Suppressor macrophage treated with lipopolysaccharide for 4 hours (primary cell): ENCODE data around the gene ARMC8.

ENCODE experiments used
- DNase-seq: peaks from one replicate; pipeline ENCODE4 v3.0.0-alpha.2; 2020

Gene ARMC8

DNA sequence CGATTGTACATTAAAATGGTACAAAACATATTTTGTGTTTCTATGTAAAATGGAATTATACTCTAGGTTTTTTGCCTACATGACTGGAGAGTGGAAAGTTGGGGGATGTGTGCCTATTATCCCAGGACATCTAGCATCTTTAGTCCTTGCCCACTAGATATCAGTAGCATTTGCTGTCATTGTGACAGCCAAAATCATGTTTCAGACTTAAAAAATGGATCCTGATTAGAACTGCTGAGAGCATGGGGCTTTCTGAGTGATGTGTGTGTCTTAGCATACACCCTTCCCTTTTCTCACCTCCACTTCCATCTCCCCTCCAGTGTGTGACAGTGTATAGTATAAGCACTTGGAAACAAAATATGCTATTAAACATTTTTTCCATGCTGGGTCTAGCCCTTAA, 13.3 kb downstream of the ARMC8 start:
- DNase-seq: no peak

DNA sequence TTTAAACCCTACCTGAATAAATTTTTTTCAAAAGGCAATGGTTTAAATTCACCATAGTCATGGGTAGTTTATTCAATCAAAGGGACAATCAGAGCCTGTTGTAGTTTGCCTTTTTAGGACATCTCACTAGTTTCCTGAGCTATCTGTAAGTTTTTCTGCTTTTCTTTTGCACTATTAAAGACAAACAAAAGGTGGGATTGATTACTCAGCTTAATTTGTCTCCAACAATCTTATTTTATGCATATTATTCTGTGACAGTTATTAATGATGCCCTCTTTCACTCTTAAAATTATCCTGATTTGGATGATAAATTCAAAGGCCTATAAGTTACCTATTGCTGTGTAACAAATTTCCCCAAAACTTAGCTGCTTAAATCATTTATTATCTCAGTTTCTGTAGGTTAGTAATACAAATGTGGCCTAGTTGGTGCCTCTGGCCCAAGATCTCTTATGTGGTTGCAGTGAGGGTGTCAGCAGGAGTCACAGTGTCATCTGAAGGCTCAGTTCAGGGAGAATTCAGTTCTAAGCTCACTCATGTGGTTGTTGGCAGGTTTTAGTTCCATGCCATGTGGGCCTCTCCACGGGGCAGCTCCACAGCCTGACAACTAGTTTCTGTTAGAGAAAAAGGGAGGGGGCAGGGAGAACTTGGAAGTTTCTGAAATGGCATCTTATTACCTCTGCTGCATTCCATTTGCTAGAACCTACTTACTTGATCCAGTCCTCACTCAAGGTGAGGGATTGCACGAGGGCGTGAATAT, 16.0 kb downstream of the ARMC8 start:
- no peak for DNase-seq

DNA sequence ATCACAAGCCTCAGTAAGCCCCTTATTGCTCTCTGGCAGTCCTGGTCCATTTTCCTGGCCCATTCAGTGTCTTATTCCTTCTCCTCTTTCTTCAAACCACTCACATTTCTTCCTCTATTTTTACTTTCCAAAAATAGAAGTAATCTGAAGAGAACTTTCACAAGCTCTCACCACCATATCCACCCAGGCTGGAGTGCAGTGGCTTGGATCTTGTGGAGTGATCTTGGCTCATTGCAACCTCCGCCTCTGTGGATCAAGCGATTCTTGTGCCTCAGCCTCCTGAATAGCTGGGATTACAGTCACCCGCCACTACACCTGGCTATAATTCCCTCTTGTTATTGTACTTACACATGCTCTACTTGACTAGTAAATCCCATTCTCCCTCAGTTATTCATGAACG, 16.8 kb downstream of the ARMC8 start:
- no peak for DNase-seq

DNA sequence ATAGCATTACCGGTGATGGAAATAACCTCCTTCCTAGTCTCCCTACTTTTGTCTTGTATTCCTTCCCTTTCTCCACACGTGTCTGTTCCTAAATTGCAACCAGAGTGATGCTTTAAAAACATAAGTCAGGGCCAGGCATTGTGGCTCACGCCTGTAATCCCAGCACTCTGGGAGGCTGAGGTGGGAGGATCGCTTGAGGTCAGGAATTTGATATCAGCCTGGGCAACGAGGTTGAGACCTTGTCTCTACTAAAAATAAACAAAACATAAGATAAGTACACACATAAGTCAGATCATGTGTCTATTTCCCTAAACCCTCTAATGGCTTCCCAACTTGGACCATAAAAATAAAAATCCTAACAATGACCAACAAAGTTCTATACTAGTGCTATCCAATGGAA, 18.4 kb downstream of the ARMC8 start:
- DNase-seq: no peak

DNA sequence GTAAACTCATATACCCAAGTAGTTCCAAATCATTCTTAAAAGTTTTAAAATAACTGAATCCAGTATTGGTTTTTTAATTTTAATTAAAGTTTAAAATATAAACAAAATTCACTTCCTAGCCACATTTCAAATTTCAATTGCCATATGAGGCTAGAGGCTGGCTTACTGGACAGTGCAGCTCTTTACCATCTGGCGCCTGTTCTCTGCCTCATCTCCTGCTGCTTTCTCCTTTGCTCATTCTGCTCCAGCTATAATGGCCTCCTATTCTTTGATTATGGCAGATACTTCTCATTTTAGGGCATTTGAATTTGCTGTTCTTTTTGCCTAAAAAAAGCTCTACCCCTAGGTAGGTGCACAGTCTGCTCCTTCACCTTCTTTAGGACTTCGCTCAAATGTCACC, 19.1 kb downstream of the ARMC8 start:
- DNase-seq: no peak

DNA sequence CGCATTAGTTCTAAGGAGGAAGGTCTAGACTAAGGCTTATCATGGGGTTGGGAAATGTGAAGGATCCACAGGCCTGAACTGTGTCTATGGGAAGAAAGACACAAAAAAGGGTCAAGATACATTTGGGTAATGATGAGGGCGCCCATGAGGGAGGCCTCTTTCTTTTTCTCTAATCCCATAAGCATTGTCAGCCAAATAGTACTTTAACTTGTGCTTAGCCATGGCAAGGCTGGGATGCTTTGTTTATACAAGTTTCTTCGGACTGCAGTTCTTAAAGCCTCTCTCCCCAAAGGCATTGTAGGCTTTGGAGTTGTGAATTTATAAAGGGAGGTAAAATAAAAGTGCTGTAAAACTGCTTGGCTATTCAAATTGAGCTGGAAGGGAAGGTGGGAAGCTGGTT, 23.4 kb downstream of the ARMC8 start:
- no peak for DNase-seq

DNA sequence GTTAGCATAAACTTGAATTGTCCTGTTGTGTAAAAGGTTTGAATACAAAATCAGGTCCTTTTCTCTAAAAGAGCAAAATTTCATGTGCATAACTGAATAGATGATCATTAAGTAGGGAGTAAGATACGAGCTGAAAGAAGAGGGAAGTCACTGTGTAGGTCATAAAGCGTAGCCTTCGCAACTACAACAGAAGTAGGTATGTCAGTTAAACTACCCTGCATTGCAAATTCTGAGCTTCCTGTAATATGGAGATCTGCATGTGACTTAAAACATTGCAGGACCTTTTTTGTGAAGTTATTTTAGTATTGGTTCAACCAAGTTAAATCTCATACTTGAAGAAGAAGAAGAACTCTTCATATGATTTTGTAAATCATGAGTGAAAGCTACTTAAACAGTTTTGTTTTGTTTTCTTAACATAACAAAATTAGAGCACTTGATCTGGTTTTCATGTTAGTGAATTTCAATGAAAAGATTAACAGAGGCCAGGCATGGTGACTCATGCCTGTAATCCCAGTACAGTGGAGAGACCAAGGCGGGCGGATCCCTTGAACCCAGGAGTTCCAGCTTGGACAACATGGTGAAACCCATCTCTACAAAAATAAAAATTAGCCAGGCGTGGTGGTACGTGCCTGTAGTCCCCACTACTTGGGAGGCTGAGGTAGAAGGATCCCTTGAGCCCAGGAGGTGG, 26.4 kb downstream of the ARMC8 start:
- peak; percentile 40 for DNase-seq

DNA sequence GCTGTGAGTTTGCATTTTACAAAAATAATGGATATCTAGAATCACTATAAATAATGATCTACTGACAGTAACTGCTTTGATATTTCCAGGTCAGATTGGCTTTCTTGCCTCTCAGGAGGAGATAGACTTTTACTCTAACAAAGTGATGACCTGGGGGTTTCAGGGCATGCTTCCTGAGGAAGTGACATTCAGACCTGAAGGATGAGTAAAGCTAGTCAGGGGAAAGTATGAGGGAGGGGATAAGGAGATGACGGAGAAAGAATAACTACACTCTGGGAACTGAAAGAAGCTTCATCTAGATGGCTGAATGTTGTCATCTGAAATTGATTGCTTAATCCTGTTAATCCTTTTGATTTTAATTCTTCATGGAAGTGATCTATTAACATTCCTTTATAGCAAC, 32.2 kb downstream of the ARMC8 start:
- DNase-seq: peak; percentile 84

DNA sequence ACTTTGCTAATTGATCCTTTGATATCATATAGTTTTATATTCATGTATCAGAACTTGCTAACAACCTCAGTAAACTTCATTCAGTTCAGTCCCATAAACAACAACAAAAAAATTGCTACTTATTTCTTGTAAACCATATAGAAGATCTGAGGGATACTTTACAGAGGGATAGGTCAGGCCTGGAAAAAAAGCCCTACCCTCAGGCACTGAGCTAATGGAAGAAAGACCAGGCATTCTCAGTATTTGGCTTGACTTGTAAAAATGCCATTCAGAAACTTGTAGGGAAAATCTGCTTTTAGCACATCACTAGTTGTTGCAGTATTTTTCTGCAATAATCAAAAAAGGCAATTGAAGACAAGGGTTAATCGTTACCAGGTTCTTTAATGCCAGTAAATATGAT, 33.1 kb downstream of the ARMC8 start:
- no peak for DNase-seq

DNA sequence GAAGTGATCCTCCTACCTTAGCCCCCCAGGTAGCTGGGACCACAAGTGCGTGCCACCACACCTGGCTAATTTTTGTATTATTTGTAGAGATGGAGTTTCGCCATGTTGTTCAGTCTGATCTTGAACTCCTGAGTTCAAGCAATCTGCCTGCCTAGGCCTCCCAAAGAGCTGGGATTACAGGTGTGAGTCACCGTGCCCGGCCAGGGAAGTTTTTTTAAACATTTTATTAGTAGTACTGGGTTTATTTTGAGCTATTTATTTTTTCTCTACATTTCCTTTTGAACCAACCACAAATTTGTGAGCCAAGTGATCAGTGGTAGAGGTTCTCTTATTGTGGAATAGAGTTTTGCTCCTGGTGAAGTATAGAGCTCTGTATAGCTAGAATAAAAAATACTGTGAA, 33.7 kb downstream of the ARMC8 start:
- DNase-seq: no peak

DNA sequence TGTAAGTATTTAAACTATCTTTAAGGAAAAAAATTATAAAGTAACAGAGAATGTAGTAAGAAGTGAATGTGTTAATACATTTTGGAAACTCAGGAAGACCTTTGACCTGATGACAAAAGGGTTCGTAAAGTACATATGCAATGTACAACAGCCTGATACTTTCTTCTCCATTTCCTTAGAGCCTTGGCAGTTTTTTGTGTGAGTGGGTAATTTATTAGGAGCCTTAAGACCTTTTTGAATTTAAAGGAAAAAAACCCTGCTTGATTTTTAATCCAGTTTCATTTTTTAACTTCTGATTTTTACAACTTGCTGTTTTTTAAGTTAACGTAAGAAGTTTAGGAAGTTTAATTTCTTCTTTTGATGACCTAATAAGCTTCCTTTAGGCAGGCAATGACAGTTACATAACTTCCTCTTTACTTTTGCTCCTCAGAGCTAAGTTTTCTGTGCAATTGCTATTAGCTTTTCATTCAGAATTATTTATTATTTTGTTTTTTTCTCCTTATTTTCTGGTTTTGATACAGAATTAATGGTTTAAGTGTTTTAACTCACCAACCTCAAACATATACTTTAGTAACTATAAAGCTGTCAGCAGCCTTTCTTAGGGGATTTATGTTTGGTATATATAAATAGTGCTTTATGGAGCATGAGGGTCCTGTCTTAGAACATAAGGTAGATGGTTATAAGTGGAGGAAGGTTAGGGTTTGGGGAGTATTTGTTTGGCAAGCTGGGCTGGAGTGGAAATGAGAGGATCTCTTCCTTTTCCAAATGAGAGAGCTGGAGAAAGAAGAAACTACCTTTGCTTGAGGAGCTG, 35.2 kb downstream of the ARMC8 start:
- DNase-seq: peak; percentile 64

DNA sequence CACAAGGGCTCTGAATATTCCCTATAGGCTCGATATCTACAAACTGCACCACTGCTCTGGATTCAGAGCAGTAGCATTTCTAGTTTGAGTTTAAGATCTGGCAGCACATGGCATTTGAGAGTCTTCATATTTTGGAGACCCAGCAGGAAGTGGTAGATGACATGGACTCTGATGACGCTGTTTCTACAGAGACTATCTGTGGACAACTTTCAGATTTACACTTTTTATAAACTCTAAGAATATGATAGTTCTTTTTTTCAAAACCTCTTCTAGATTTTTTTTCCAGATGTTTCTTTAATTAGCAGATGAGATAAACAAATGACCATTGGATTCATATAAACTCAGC, 35.8 kb downstream of the ARMC8 start:
- DNase-seq: peak; percentile 41

DNA sequence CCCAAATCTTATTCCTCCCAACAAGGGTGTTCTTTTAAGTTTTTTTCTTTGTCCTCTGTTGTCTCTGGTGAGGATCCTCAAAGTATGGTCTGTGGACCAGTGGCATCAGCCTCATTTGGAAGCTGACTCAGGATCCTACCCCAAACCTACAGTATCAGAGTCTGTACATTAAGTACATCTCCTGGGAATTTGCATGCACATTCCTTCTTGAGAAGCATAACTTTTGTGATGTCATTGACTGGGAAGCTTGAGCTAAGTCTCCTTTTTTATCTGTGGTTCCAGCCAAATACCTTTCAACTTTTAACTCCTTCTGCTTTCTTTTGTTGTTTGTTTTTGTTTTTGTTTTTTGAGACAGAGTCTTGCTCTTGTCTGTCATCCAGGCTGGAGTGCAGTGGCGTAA, 40.5 kb downstream of the ARMC8 start:
- DNase-seq: no peak

DNA sequence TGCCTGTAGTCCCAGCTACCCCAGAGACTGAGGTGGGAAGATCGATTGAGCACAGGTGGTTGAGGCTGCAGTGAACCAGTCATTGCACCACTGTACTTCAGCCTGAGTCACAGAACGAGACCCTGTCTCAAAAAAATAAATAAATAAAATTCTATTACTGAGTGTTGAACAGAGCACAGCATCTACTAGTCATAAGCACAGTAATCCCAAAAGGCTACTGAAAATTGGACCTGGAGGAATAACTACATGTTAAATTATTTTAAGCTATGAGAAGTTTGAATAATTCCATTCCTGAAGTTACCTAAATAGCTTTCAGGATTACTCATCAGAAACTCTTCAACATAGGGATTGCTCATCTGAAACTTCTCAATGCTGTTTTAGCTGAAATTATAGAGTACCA, 43.4 kb downstream of the ARMC8 start:
- no peak for DNase-seq

DNA sequence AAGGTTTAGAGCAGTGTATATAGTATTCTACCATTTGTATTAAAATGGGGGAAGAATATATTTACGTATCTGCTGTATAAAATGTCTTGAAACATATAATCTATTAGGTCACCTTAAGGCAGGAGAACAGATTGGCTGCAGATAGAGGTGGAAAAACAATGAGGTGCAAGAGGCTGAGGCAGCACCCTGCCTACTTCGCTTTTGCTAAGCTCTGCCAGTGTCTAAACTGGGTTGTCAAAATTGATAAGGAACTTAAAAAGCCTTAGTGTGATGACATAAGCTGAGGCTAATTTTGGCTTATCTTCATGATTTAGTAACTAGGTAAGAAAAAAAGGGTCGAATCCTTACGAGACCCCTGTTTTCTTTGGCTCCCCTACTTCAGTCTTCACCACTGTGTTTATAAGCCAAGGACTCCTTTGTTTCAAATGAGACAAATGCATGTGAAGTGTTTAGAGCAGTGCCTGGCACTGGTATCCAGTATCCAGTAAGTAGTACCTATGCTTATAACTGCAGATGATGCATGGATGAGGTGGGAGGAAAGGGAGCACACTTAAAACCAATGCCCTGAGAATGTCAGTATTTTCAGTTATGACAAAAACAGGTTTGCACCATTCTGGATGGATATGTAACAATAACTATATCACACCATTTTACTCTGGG, 45.7 kb downstream of the ARMC8 start:
- DNase-seq: no peak

DNA sequence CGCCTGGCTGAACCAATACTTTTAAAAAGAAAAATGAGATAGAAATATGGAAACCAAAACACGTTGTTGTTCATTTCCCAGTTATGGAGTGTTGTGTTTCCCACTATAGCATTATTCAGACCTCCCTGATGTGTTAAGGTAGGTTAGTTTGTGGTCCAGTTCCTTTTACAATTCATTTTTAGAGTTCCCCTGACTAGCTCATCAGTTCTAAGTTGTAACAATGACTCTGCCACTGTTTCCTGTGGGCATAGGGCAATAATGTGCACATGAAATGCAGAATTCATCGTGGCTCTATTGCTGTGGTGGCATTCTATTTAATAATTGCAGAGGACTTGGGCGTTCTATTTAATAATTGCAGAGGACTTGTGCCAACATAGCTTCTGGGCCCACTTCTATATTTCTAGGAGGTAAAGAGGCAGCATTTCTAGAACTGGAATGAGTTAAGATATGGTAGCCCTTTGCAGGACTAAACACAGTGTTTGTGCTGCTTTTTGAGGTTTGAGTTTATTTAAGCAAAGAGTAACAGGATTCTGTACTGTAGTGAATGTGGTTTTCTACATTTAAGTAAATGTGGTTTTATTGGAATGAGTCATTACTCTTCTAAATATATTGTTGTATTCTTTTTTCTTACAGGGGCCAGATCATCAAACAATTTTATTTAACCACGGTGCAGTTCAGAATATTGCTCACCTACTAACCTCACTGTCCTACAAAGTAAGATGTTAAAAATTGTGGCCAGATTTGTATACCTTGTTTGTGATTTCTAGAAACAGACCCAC, 47.5 kb downstream of the ARMC8 start:
- DNase-seq: no peak

DNA sequence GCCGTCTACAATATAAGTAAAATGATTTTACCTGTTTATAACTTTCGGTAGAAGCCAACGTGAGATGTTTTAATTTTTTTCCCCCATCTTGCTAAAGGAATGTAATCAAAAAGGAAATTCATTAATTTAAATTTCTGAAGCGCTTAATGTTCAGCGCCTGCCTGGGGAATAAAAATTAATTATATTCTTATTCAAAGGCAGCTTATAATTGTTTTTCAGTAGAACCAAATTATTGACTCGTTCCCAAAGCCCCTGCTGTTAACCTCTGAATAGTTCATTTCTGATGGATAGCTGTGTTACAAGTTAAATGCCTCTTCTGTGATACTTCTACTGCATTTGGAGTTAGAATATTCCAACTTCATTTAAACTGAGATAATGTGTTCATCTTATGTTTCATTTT, 51.6 kb downstream of the ARMC8 start:
- no peak for DNase-seq

DNA sequence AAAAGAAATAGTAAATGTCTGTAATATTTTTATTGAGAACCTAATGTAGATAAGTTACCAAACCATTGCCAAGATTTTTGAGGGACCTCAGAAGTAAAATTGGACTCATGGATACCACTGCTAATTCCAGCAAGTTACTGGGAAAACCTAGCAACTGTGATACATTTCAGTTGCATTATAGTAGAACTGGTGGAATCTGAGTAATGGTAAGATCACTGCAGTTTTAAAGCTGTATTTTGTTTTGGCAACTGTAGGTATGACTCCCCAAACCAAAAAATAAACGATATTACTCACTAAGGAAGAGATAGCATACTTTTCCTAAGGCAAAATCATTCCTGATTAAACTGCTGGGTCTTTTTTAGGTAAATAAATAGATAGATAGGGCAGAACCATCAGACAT, 54.0 kb downstream of the ARMC8 start:
- no peak for DNase-seq

DNA sequence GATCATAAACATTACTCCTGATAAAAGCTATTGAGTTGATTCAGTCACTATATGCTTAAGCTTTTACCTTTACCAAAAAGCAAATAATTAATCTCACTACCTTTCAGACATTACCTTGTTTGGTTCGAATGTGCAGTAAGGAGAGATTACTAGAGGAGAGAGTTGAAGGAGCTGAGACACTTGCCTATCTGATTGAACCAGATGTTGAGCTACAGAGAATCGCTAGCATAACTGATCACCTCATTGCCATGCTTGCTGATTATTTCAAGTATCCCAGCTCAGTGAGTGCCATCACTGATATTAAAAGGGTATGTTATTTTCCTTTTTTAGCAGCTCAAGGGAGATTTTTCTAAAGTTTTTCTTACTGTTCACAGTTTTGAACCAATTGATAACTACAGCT, 54.6 kb downstream of the ARMC8 start:
- no peak for DNase-seq

DNA sequence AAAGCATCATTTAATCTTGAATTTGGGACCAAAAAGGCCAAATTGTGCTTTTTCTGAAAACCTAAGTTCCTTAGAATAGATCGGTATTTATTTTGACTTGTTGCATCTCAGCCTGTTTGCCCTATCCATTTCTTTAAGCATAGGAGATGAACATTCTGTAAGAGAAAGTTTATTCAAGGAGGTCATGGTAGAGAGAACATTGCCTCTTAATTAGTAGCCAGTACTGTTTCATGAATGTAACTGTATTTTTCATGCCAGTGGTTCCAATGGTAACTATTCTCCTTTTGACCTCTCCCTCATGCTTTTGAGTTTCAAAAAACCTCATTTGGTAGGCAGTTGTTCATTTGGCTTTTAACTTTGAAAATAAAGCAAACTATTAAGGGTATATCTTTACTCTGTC, 55.4 kb downstream of the ARMC8 start:
- no peak for DNase-seq

DNA sequence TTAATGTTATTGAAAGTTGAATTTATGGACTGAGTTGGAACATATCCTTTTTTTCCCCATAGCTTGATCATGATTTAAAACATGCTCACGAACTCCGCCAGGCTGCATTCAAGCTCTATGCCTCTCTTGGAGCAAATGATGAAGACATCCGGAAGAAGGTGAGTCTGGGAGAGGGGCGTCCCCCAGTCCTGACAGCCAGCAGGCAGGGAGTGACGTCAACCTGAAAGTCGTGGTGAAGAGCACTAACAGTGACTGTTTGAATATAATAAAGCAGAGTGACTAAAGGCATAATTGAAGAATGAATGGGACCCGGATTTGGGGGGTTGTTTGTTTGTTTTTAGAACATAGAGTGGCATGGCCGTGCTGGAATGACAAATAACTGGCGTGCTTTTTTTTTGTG, 57.9 kb downstream of the ARMC8 start:
- DNase-seq: no peak

DNA sequence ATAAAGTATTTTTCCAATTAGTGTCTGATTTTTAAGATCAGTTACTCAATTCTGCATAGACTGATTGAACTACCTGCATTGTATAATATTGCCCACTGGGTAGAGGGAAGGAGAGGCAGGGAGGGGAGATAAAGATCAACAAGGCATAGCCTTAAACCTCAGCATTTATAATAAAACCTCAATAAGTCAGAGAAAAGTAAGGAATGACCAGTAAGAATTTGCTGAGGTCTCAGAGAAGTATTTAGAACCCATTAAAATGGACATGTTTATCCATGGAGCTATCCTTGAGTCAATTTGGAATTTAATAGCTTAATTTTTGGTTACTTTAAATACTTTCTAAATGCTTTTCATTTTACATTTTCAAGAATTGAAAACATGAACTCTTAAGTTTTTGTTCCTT, 62.5 kb downstream of the ARMC8 start:
- no peak for DNase-seq

DNA sequence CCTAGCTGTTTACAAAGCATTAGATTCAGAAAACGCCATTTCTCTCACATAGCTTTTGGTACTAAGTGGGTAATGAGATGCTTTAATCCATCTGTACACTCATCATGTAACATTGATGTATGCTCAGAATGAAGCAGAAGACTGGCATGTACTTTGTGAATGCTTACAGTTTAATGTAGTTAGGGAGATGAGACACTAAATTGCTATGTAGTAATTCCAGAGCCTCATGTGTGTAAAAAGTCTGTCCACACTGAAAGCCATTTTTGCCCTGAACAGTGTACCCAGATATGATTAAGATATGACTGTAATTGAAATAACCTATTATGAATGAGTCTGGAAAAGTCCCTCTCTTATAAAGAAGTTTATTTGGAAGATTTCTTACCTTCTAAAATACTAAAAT, 66.5 kb downstream of the ARMC8 start:
- DNase-seq: no peak
